GM12878 (cell line): Measurements from ENCODE around the gene PHOSPHO1. TPM values are rescaled to one million over a fixed set of nuclear protein-coding genes. Genes with fewer than 3 reads are reported as not detected.

Experiments
- ASH2L ChIP-seq: fragments of 300-600, 200-600 bp; sonication (generic); IDR thresholded peaks from 2 replicates; pipeline ENCODE4 v1.6.1; 2017; ENCODE audit warnings: low read depth, mild to moderate bottlenecking, borderline replicate concordance
- ATF7 ChIP-seq: fragments of 450-650 bp; IDR thresholded peaks from 2 replicates; pipeline ENCODE4 v1.6.1; 2016; ENCODE audit warnings: low read depth, mild to moderate bottlenecking
- BCL11A ChIP-seq: IDR thresholded peaks from 2 replicates; pipeline ENCODE4 v1.6.1; 2011; ENCODE audit warnings: low read depth, low read length
- CEBPZ ChIP-seq: fragments of 150-350 bp; IDR thresholded peaks from 2 replicates; pipeline ENCODE4 v1.6.1; 2016; ENCODE audit warnings: low read depth, low read length
- CHD4 ChIP-seq: fragments of 200-600 bp; sonication (generic); IDR thresholded peaks from 2 replicates; pipeline ENCODE4 v1.6.1; 2016; ENCODE audit warnings: mild to moderate bottlenecking
- CREM ChIP-seq: IDR thresholded peaks from 2 replicates; pipeline ENCODE4 v1.6.1; 2014; ENCODE audit warnings: antibody characterized with exemption, low read depth
- EP300 ChIP-seq, 2 experiments: fragments of 150-350 bp in 1 of 2; IDR thresholded peaks; 2 replicates each; pipeline ENCODE4 v1.6.1; 2011 to 2012; ENCODE audit warnings: low read depth in 2 of 2, low read length in 2 of 2, borderline replicate concordance in 1 of 2, improper control_type of control experiment in 1 of 2, inconsistent platforms in 1 of 2; ENCODE audit not compliant: control insufficient read depth in 1 of 2
- IRF5 ChIP-seq: fragments of 450-650 bp; IDR thresholded peaks from 2 replicates; pipeline ENCODE4 v1.6.1; 2017; ENCODE audit warnings: borderline replicate concordance
- JUND ChIP-seq: IDR thresholded peaks from 2 replicates; pipeline ENCODE4 v1.6.1; 2012; ENCODE audit warnings: low read depth, mild to moderate bottlenecking, low read length, improper control_type of control experiment, moderate library complexity
- MYC ChIP-seq: IDR thresholded peaks from 2 replicates; pipeline ENCODE4 v1.6.1; 2011; ENCODE audit warnings: mild to moderate bottlenecking, low read length, moderate library complexity, inconsistent platforms; ENCODE audit not compliant: insufficient read depth, insufficient replicate concordance, insufficient read length, severe bottlenecking
- PRDM15 ChIP-seq: fragments of 450-650 bp; formaldehyde crosslinking; IDR thresholded peaks from 2 replicates; pipeline ENCODE4 v1.4.0; 2020; ENCODE audit warnings: mild to moderate bottlenecking, moderate library complexity
- RELA ChIP-seq: fragments of 450-650 bp; IDR thresholded peaks from 2 replicates; pipeline ENCODE4 v1.8.0; 2014; ENCODE audit warnings: borderline replicate concordance; ENCODE audit not compliant: partially characterized antibody
- SREBF1 ChIP-seq: IDR thresholded peaks from 2 replicates; pipeline ENCODE4 v1.6.1; 2012; ENCODE audit warnings: mild to moderate bottlenecking, low read length
- SREBF2 ChIP-seq: IDR thresholded peaks from 2 replicates; pipeline ENCODE4 v1.6.1; 2012; ENCODE audit warnings: mild to moderate bottlenecking, low read length
- STAT3 ChIP-seq: IDR thresholded peaks from 2 replicates; pipeline ENCODE4 v1.6.1; 2011; ENCODE audit warnings: low read depth, low read length, improper control_type of control experiment
- TAF1 ChIP-seq: IDR thresholded peaks from 2 replicates; pipeline ENCODE4 v1.6.1; 2011; ENCODE audit warnings: mild to moderate bottlenecking, low read depth, low read length, borderline replicate concordance
- USF2 ChIP-seq: IDR thresholded peaks from 2 replicates; pipeline ENCODE4 v1.6.1; 2011; ENCODE audit warnings: low read depth, low read length, improper control_type of control experiment, borderline replicate concordance
- YY1 ChIP-seq: IDR thresholded peaks from 2 replicates; pipeline ENCODE4 v1.6.1; 2011; ENCODE audit warnings: low read depth, mild to moderate bottlenecking, low read length
- ZBED1 ChIP-seq: IDR thresholded peaks from 2 replicates; pipeline ENCODE4 v1.6.1; 2016; ENCODE audit warnings: borderline replicate concordance
- ZNF622 ChIP-seq: fragments of 450-650 bp; IDR thresholded peaks from 2 replicates; pipeline ENCODE4 v1.6.1; 2017; ENCODE audit warnings: mild to moderate bottlenecking, inconsistent platforms
- polyA plus RNA-seq, 11 experiments: library from polyadenylated mRNA; depleted of rRNA in 4 of 11; unstranded in 6 of 11; stranded (reverse) in 5 of 11; fragments of >200 nt; fragmentation: Nextera tagmentation in 4 of 11; fragmentation: Illumina TruSeq in 1 of 11; extraction: Ambion mirVana in 4 of 11; extraction: Trizol in 1 of 11; gene quantifications; 1 replicate in 1 of 11; 2 replicates in 10 of 11; pipeline versions ENCODE4 v1.2.1 to v1.2.3, GENCODE V29; 2011 to 2016; ENCODE audit warnings: inconsistent platforms in 2 of 11, missing spikeins in 2 of 11, low read depth in 1 of 11
- total RNA-seq, 4 experiments: library from RNA; depleted of rRNA in 3 of 4; stranded (reverse); fragments of >200 nt in 3 of 4; fragmentation: Illumina TruSeq in 1 of 4; extraction: Trizol in 1 of 4; gene quantifications; 2 replicates each; pipeline versions ENCODE4 v1.2.1 to v1.2.3, GENCODE V29; 2013 to 2021

Gene PHOSPHO1
- total and polyA plus RNA-seq, 10 of the 15 experiments (the other 5 are each of a cell fraction or from before 2014, with no cell fraction given), result 0.03 to 1.5 (median 0.16) TPM; not detected in 2

GRCh38 chr17:49210158-49211029, 20.2 kb downstream of the PHOSPHO1 start, which contains the start of the genes ABI3 and GNGT2 (continued):
- TF ChIP-seq CHD4, result no peak
- peak; percentile 65; the same call in 1 of the 2 replicates for TF ChIP-seq CREM
- TF ChIP-seq JUND, result no peak
- no peak for TF ChIP-seq BCL11A
- no peak for TF ChIP-seq STAT3
- no peak for TF ChIP-seq USF2
- TF ChIP-seq EP300 (IDR thresholded peaks at IDR 0.05; ENCODE audit: borderline replicate concordance in 1 of 2, control insufficient read depth in 1 of 2, low read depth in 2 of 2, low read length in 2 of 2), result peak; percentile 29; a peak in 2 of 4 replicates
- TF ChIP-seq ASH2L, result no peak
- peak; percentile 93 for TF ChIP-seq YY1
- TF ChIP-seq ZNF622, result no peak
- TF ChIP-seq SREBF2, result no peak
- TF ChIP-seq TAF1, result peak; percentile 99
- TF ChIP-seq PRDM15 (CRISPR knock-in tag), result no peak
- no peak; the same call in 1 of the 2 replicates for TF ChIP-seq ZBED1
- TF ChIP-seq ATF7, result no peak; the same call in none of the 2 replicates
- no peak for TF ChIP-seq MYC
- no peak for TF ChIP-seq CEBPZ
- no peak for TF ChIP-seq IRF5
- TF ChIP-seq SREBF1, result no peak
- TF ChIP-seq RELA, result peak; percentile 8
